Peyer's patch (tissue), 4 donors: ENCODE measurements around the gene SPRED2. TPM values are rescaled to one million over a fixed set of nuclear protein-coding genes. Genes with fewer than 3 reads are reported as not detected.

Experiments
- DNase-seq, 3 donors: peaks; one replicate each; pipeline ENCODE4 v3.0.0-alpha.2; 2017 to 2019
- H3K27ac ChIP-seq, 4 donors: fragments of 200-600 bp; sonication (generic); one replicate each; pipeline ENCODE4 v1.5.1; 2016 to 2019
- H3K27me3 ChIP-seq, 2 donors: fragments of 200-600 bp; sonication (generic); one replicate each; pipeline ENCODE4 v1.5.1; 2019
- H3K36me3 ChIP-seq, 3 donors: fragments of 200-600 bp; sonication (generic); one replicate each; pipeline ENCODE4 v1.5.1; 2016 to 2019
- H3K4me1 ChIP-seq, 4 donors: fragments of 200-600 bp; sonication (generic); one replicate each; pipeline ENCODE4 v1.5.1; 2016 to 2019
- H3K4me3 ChIP-seq, 4 donors: fragments of 200-600 bp; sonication (generic); 1 replicate in 3 of 4; 2 replicates in 1 of 4; pipeline ENCODE4 v1.5.1; 2016 to 2019; ENCODE audit warnings: mild to moderate bottlenecking in 1 of 4
- H3K9me3 ChIP-seq, 4 donors: fragments of 200-600 bp; sonication (generic); one replicate each; pipeline ENCODE4 v1.5.1; 2016 to 2019; ENCODE audit warnings: mild to moderate bottlenecking in 1 of 4
- CTCF ChIP-seq, 6 experiments: fragments of 450-650 bp in 4 of 6; fragments of 200-600 bp in 2 of 6; sonication (generic) in 1 of 6; IDR thresholded peaks; one replicate each; pipeline ENCODE4 v1.5.1; 2017 to 2019; ENCODE audit warnings: antibody characterized with exemption in 6 of 6, mild to moderate bottlenecking in 3 of 6, moderate library complexity in 1 of 6
- POLR2A ChIP-seq, 2 donors: fragments of 450-650 bp; IDR thresholded peaks; one replicate each; pipeline ENCODE4 v1.5.1; 2017; ENCODE audit warnings: antibody characterized with exemption in 2 of 2, mild to moderate bottlenecking in 2 of 2, moderate library complexity in 2 of 2
- total RNA-seq, 4 donors: library from RNA; depleted of rRNA; stranded (reverse); fragments of >200 nt; gene quantifications; one replicate each; pipeline ENCODE4 v1.1.0, GENCODE V29; 2016

Gene SPRED2
- total RNA-seq, 4 donors from 2014 or later: 14.9 to 26.9 (median 23.0) TPM

- TF ChIP-seq POLR2A (IDR thresholded peaks at IDR 0.05): no peak
- peak; percentile 21 to 88 (median 72) for TF ChIP-seq CTCF (IDR thresholded peaks at IDR 0.05)
- peaks cover 0 to 59% (median 0%) of the 10 kb centered on the region in 3 donors for H3K36me3 ChIP-seq
- peak in 1 of 3 donors; percentile 67 for DNase-seq
These were observed 167.4 kb downstream of the SPRED2 start for GRCh38 chr2:65264821-65265670.

GRCh38 chr2:65263986-65264385 lies 168.4 kb downstream of the SPRED2 start:
- H3K4me3 ChIP-seq: no peak overlapping the region
- no peaks in the 10 kb centered on the region for H3K4me1 ChIP-seq
- DNase-seq: no peak
- TF ChIP-seq POLR2A (IDR thresholded peaks at IDR 0.05) (no peak), CTCF (IDR thresholded peaks at IDR 0.05) (no peak)
- no peaks in the 10 kb centered on the region for H3K9me3 ChIP-seq
- no peaks in the 10 kb centered on the region for H3K27me3 ChIP-seq
- H3K36me3 ChIP-seq: peaks cover 0 to 62% (median 0%) of the 10 kb centered on the region in 3 donors
- H3K27ac ChIP-seq: no peak overlapping the region

More at GRCh38 chr2:65264821-65265670, 167.4 kb downstream of the SPRED2 start:
- Histone ChIP-seq H3K27me3 (no peaks in the 10 kb centered on the region), H3K27ac (no peak overlapping the region), H3K4me1 (no peaks in the 10 kb centered on the region), H3K4me3 (no peak overlapping the region), H3K9me3 (no peaks in the 10 kb centered on the region)

- H3K27me3 ChIP-seq: no peaks in the 10 kb centered on the region
- no peak for DNase-seq
- no peaks in the 10 kb centered on the region for H3K9me3 ChIP-seq
- peaks cover 0 to 63% (median 0%) of the 10 kb centered on the region in 3 donors for H3K36me3 ChIP-seq
- no peak for TF ChIP-seq POLR2A (IDR thresholded peaks at IDR 0.05)
- no peak for TF ChIP-seq CTCF (IDR thresholded peaks at IDR 0.05)
- H3K27ac ChIP-seq: no peak overlapping the region
- no peaks in the 10 kb centered on the region for H3K4me1 ChIP-seq
- H3K4me3 ChIP-seq: no peak overlapping the region
These were observed 169.1 kb downstream of the SPRED2 start for GRCh38 chr2:65263262-65263661.

GRCh38 chr2:65261676-65262075 lies 170.7 kb downstream of the SPRED2 start:
- TF ChIP-seq CTCF (IDR thresholded peaks at IDR 0.05): no peak
- TF ChIP-seq POLR2A (IDR thresholded peaks at IDR 0.05): no peak
- Histone ChIP-seq H3K9me3 (no peaks in the 10 kb centered on the region), H3K36me3 (peaks cover 0 to 63% (median 0%) of the 10 kb centered on the region in 3 donors), H3K27ac (no peak overlapping the region), H3K4me1 (no peaks in the 10 kb centered on the region), H3K27me3 (no peaks in the 10 kb centered on the region), H3K4me3 (no peak overlapping the region)
- DNase-seq: no peak

Other genes with a start within 250 kb of the SPRED2 start
- 100 to 1,000 TPM in 2 of 4 donors, 10 to 100 TPM in 2; 62.9 to 128 (median 89.5) TPM for gene ACTR2, start 204.8 kb downstream of the SPRED2 start, total RNA-seq